PFSK-1 (cell line): Measurements from ENCODE around the gene UGT1A10.

Experiments
- FOXP2 ChIP-seq: optimal IDR thresholded peaks from 2 replicates; pipeline ENCODE3; 2011; ENCODE audit warnings: borderline replicate concordance, control low read depth, inconsistent platforms; ENCODE audit not compliant: insufficient read depth; ENCODE audit errors: extremely low read length, extremely low read depth
- POLR2AphosphoS5 ChIP-seq: IDR thresholded peaks from 2 replicates; pipeline ENCODE4 v1.6.1; 2012; ENCODE audit warnings: low read depth, mild to moderate bottlenecking, control low read depth, low read length, moderate library complexity
- REST ChIP-seq, 2 experiments: IDR thresholded peaks; 2 replicates each; pipeline versions ENCODE4 v1.6.1 to v1.8.0; 2011 to 2012; ENCODE audit warnings: low read depth in 2 of 2, low read length in 2 of 2, control low read depth in 1 of 2, inconsistent platforms in 1 of 2, mild to moderate bottlenecking in 1 of 2, moderate library complexity in 1 of 2; ENCODE audit not compliant: insufficient read depth in 1 of 2
- SIN3A ChIP-seq: IDR thresholded peaks from 2 replicates; pipeline ENCODE4 v1.6.1; 2012; ENCODE audit warnings: mild to moderate bottlenecking, low read length, moderate library complexity, borderline replicate concordance; ENCODE audit not compliant: insufficient read depth
- TAF1 ChIP-seq: IDR thresholded peaks from 2 replicates; pipeline ENCODE4 v1.6.1; 2012; ENCODE audit warnings: low read length, control low read depth, borderline replicate concordance; ENCODE audit not compliant: insufficient read depth

Gene UGT1A10

GRCh38 chr2:233713262-233713615, 77.0 kb downstream of the UGT1A10 start:
- no peak for TF ChIP-seq REST (IDR thresholded peaks at IDR 0.05; ENCODE audit: insufficient read depth in 1 of 2, low read depth in 2 of 2, low read length in 2 of 2)
- TF ChIP-seq FOXP2: no peak
- no peak for TF ChIP-seq TAF1
- TF ChIP-seq POLR2AphosphoS5: no peak

DNA sequence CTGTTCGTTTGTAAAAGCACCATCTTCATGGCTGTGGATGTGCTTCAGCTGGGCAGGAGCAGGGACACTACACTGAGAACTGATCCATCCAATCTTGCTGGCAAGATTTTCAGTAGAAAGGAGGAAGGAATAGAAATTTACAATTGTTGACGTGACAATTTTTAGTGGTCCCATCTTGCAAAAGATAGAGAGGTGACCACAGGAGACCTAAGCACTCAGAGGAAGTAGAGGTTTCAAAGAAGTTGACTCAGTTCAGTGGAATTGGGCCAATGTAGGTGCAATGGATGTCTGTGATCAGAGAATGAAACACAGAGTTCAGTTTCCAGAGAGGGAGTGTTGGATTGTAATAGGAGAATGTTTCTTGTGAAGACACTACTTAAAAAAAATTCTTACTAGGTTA, 77.9 kb downstream of the UGT1A10 start:
- TF ChIP-seq REST (IDR thresholded peaks at IDR 0.05; ENCODE audit: insufficient read depth in 1 of 2, low read depth in 2 of 2, low read length in 2 of 2) (no peak), FOXP2 (no peak)

DNA sequence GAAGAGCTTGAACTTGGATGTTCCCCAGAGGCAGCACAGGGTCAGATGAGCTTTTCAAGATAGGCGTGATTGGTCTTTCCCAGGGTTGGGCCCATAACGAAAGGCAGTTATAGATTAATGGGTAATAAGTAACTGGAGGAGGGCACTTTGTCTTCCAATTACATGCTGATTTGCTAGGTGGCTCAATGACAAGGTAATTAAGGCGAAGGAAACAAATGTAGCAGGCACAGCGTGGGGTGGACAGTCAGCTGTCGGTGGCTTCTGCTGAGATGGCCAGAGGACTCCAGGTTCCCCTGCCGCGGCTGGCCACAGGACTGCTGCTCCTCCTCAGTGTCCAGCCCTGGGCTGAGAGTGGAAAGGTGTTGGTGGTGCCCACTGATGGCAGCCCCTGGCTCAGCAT, 82.3 kb downstream of the UGT1A10 start, which contains the start of gene UGT1A4:
TSS of gene UGT1A4 (plus strand) at position 185 of the 400 bp plus-strand sequence. CDS start at position 270, 85 bp downstream.
- TF ChIP-seq SIN3A (no peak), FOXP2 (no peak), POLR2AphosphoS5 (no peak), TAF1 (no peak), REST (IDR thresholded peaks at IDR 0.05; ENCODE audit: insufficient read depth in 1 of 2, low read depth in 2 of 2, low read length in 2 of 2) (no peak)

- TF ChIP-seq REST (IDR thresholded peaks at IDR 0.05; ENCODE audit: insufficient read depth in 1 of 2, low read depth in 2 of 2, low read length in 2 of 2): no peak
- no peak for TF ChIP-seq FOXP2
- no peak for TF ChIP-seq POLR2AphosphoS5
- TF ChIP-seq SIN3A: no peak
Measured at GRCh38 chr2:233728723-233729301, 92.6 kb downstream of the UGT1A10 start, which contains the start of gene UGT1A3. Gene UGT1A3 (plus strand): TSS chr2:233729042. CDS start chr2:233729127, 85 bp downstream.

GRCh38 chr2:233740870-233741269, 104.6 kb downstream of the UGT1A10 start:
- TF ChIP-seq FOXP2: no peak
- no peak for TF ChIP-seq POLR2AphosphoS5
- no peak for TF ChIP-seq SIN3A
- no peak for TF ChIP-seq TAF1
- TF ChIP-seq REST (IDR thresholded peaks at IDR 0.05; ENCODE audit: insufficient read depth in 1 of 2, low read depth in 2 of 2, low read length in 2 of 2): no peak
